ENCODE measurements around the gene SCN3B.

Gene SCN3B

GRCh38 chr11:123654566-123655081 lies at the start of gene SCN3B:
Gene SCN3B, minus strand, starts transcription at chr11:123654624. Its CDS starts 823 bp downstream, at chr11:123653801.
- FAIRE-seq (no peak), DNase-seq (ENCODE audit: extremely low spot score, insufficient read length, low read depth) (no peak)

- no peak for FAIRE-seq
- DNase-seq (ENCODE audit: extremely low spot score, insufficient read length, low read depth), result no peak
Measured at GRCh38 chr11:123702696-123703095, 48.3 kb upstream of the SCN3B start.

GRCh38 chr11:123702139-123702538 lies 47.7 kb upstream of the SCN3B start:
- no peak for FAIRE-seq
- DNase-seq (ENCODE audit: extremely low spot score, insufficient read length, low read depth), result no peak

GRCh38 chr11:123700772-123701171 lies 46.3 kb upstream of the SCN3B start:
- FAIRE-seq, result no peak
- DNase-seq (ENCODE audit: extremely low spot score, insufficient read length, low read depth), result no peak

- FAIRE-seq (no peak), DNase-seq (ENCODE audit: extremely low spot score, insufficient read length, low read depth) (no peak)
Measured at GRCh38 chr11:123698546-123699127, 44.2 kb upstream of the SCN3B start.

- FAIRE-seq, result no peak
- no peak for DNase-seq (ENCODE audit: extremely low spot score, insufficient read length, low read depth)
Measured at GRCh38 chr11:123696183-123696582, 41.8 kb upstream of the SCN3B start.

- DNase-seq (ENCODE audit: extremely low spot score, insufficient read length, low read depth) (no peak), FAIRE-seq (no peak)
Measured at GRCh38 chr11:123695231-123695630, 40.8 kb upstream of the SCN3B start.

- FAIRE-seq, result no peak
- DNase-seq (ENCODE audit: extremely low spot score, insufficient read length, low read depth), result no peak
Measured at GRCh38 chr11:123694551-123694950, 40.1 kb upstream of the SCN3B start.

GRCh38 chr11:123692961-123693360 lies 38.5 kb upstream of the SCN3B start:
- no peak for FAIRE-seq
- DNase-seq (ENCODE audit: extremely low spot score, insufficient read length, low read depth), result no peak

- DNase-seq (ENCODE audit: extremely low spot score, insufficient read length, low read depth) (no peak), FAIRE-seq (no peak)
Measured at GRCh38 chr11:123690485-123690884, 36.1 kb upstream of the SCN3B start.

GRCh38 chr11:123684601-123685000 lies 30.2 kb upstream of the SCN3B start:
- no peak for FAIRE-seq

GRCh38 chr11:123683428-123684170 lies 29.2 kb upstream of the SCN3B start:
- FAIRE-seq (no peak), DNase-seq (ENCODE audit: extremely low spot score, insufficient read length, low read depth) (no peak)

More at GRCh38 chr11:123684601-123685000, 30.2 kb upstream of the SCN3B start:
- no peak for DNase-seq (ENCODE audit: extremely low spot score, insufficient read length, low read depth)

- DNase-seq (ENCODE audit: extremely low spot score, insufficient read length, low read depth), result no peak
- FAIRE-seq, result no peak
Measured at GRCh38 chr11:123682696-123683410, 28.4 kb upstream of the SCN3B start.

- FAIRE-seq, result no peak
- DNase-seq (ENCODE audit: extremely low spot score, insufficient read length, low read depth), result no peak
Measured at GRCh38 chr11:123681030-123681429, 26.6 kb upstream of the SCN3B start.

- FAIRE-seq (no peak), DNase-seq (ENCODE audit: extremely low spot score, insufficient read length, low read depth) (no peak)
Measured at GRCh38 chr11:123678246-123678645, 23.8 kb upstream of the SCN3B start.

- FAIRE-seq, result no peak
- DNase-seq (ENCODE audit: extremely low spot score, insufficient read length, low read depth), result no peak
Measured at GRCh38 chr11:123677510-123677909, 23.1 kb upstream of the SCN3B start.

- DNase-seq (ENCODE audit: extremely low spot score, insufficient read length, low read depth), result no peak
- FAIRE-seq, result no peak
Measured at GRCh38 chr11:123674297-123674696, 19.9 kb upstream of the SCN3B start.

GRCh38 chr11:123672568-123672967 lies 18.1 kb upstream of the SCN3B start:
- DNase-seq (ENCODE audit: extremely low spot score, insufficient read length, low read depth), result no peak
- FAIRE-seq, result no peak

- DNase-seq (ENCODE audit: extremely low spot score, insufficient read length, low read depth) (no peak), FAIRE-seq (no peak)
Measured at GRCh38 chr11:123671534-123671933, 17.1 kb upstream of the SCN3B start.

GRCh38 chr11:123670081-123670480 lies 15.7 kb upstream of the SCN3B start:
- FAIRE-seq, result no peak
- DNase-seq (ENCODE audit: extremely low spot score, insufficient read length, low read depth), result no peak

GRCh38 chr11:123665306-123665705 lies 10.9 kb upstream of the SCN3B start:
- no peak for DNase-seq (ENCODE audit: extremely low spot score, insufficient read length, low read depth)
- no peak for FAIRE-seq

Measured in GM18507 (cell line).